ENCODE data around the gene CCNJL.

Gene CCNJL

DNA sequence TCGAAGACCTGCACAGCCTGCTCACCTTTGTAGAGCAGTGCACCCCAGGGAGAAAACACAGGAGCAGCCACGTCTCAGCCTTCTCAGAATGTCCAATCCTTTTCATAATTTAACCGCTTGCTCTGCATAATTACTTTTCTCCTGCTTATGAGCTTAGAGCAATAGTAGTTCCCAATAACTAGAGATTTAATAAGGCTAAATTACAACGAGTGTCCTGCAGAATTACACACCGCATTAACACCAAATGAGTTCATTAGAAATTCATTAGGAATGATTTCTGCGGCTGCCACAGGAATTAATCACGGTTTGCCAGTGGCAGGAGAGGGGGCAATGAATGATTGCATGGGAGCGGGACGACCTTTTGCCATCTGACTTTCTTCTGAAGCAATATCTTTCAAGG is 101.8 kb downstream of the CCNJL start:
- ChIA-PET CTCF (interaction anchor here (0.9 to 1.1 kb wide), 2 partner anchors 11 to 130 kb away, joined by 3 to 4 read pairs; no protein-coding TSS in a partner anchor), POLR2A (no interaction called here)
- TF ChIP-seq ARNT (IDR thresholded peaks at IDR 0.05) (no peak), FOXA1 (IDR thresholded peaks at IDR 0.05) (no peak), TARDBP (IDR thresholded peaks at IDR 0.05) (no peak), L3MBTL2 (conservative IDR thresholded peaks at IDR 0.05) (no peak), BHLHE40 (IDR thresholded peaks at IDR 0.05; ENCODE audit: borderline replicate concordance) (no peak), FOXK2 (IDR thresholded peaks at IDR 0.05) (no peak), SP1 (IDR thresholded peaks at IDR 0.05) (no peak), SUZ12 (IDR thresholded peaks at IDR 0.05) (no peak)
- TF ChIP-seq, protein P1, sequence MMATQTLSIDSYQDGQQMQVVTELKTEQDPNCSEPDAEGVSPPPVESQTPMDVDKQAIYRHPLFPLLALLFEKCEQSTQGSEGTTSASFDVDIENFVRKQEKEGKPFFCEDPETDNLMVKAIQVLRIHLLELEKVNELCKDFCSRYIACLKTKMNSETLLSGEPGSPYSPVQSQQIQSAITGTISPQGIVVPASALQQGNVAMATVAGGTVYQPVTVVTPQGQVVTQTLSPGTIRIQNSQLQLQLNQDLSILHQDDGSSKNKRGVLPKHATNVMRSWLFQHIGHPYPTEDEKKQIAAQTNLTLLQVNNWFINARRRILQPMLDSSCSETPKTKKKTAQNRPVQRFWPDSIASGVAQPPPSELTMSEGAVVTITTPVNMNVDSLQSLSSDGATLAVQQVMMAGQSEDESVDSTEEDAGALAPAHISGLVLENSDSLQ (IDR thresholded peaks at IDR 0.05): no peak
- no peak for DNase-seq (ENCODE audit: extremely low spot score)

DNA sequence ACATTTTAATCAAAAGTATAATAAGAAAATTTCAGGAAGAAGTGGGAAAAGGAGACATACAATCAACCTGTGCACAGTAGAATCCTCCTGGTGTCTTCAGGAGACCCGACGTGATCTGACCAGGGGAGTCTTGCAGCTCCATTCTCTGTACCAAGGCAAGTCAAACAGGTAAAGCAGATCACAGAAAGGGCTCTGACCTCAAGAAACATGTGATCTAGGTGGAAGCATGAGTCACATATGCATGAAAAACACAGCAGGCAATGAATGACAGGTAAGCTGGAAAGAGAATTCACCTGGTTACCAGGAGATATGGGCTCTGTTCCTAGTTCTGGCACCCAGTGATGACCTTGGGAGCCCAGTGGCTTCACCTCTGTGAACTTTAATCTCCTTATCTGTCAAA is 102.4 kb downstream of the CCNJL start:
- POLR2A ChIA-PET: no interaction called here
- CTCF ChIA-PET: interaction anchor here (0.9 to 1.1 kb wide), 2 partner anchors 12 to 33 kb away, joined by 3 to 4 read pairs; no protein-coding TSS in a partner anchor
- no peak for DNase-seq (ENCODE audit: extremely low spot score)
- TF ChIP-seq LEF1 (IDR thresholded peaks at IDR 0.05; ENCODE audit: borderline replicate concordance): no peak
- TF ChIP-seq TARDBP (IDR thresholded peaks at IDR 0.05): no peak
- TF ChIP-seq, protein P1 (IDR thresholded peaks at IDR 0.05): no peak
- TF ChIP-seq SUZ12 (IDR thresholded peaks at IDR 0.05): no peak
- TF ChIP-seq ELF4 (IDR thresholded peaks at IDR 0.05): no peak
- no peak for TF ChIP-seq BHLHE40 (IDR thresholded peaks at IDR 0.05; ENCODE audit: borderline replicate concordance)
- no peak for TF ChIP-seq HDGF (IDR thresholded peaks at IDR 0.05; ENCODE audit: borderline replicate concordance)

DNA sequence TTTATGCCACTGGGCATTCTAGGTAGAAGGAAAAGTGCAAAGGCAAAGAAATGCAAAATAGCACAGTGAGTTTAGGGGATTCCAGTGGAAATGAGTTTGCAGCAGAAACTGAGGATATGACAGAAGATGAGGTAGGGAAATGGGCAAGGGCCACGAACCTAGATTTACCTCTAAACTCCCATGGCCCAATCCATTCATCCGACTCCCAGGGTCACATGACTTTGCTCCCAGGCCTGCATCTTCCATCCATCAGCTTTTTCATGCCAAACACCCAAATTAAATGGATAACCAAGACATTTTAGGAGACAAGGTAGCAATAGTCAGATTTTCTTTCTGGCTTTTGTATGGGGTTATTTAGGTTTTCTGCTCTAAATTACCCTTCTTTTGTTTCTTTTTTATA is 105.3 kb downstream of the CCNJL start:
- TF ChIP-seq FOXK2 (IDR thresholded peaks at IDR 0.05) (no peak), TARDBP (IDR thresholded peaks at IDR 0.05) (no peak)
- ChIA-PET POLR2A (no interaction called here), CTCF (interaction anchor here (0.7 kb wide), 1 partner anchor 20 kb away, joined by 7 read pairs; no protein-coding TSS in a partner anchor)
- DNase-seq (ENCODE audit: extremely low spot score): no peak

All from HEK293T (cell line).